ENCODE results near the gene PEMT. TPM values are rescaled to one million over a fixed set of nuclear protein-coding genes. Genes with fewer than 3 reads are reported as not detected.

The PEMT gene
- total and polyA plus RNA-seq, 2 experiments from 2014 or later = 54.8 to 55.2 TPM

DNA sequence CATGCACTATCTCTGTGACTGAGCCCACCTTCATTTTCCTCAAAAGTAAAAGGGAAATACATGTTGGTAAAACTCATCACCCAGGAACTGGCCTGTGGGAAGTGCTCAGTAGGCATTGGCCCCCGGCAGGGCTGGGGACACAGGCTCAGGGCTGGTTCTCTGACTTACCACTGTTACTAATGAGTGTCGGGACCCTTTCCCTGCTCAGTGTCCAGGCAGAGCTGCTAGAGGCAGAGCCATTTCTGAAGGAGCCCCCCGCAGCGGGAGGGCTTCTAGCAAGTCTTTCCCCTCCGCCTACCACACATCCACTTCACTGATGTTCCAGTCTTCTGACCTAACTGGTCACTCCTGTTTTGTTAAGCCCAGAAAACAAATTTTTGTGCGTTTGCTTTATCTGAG lies 1.7 kb upstream of the PEMT start:
- H2AFZ ChIP-seq = no peak overlapping the region
- H3K4me3 Mint-ChIP-seq = peak overlapping the region; percentile 94
- TF ChIP-seq REST (IDR thresholded peaks at IDR 0.05; ENCODE audit: unreplicated experiment) (no peak), STAT1 (IDR thresholded peaks at IDR 0.05; ENCODE audit: unreplicated experiment) (no peak), ZNF462 (CRISPR knock-in tag; IDR thresholded peaks at IDR 0.05) (no peak), CTCF (conservative IDR thresholded peaks at IDR 0.05; ENCODE audit: low read depth in 2 of 2) (no peak), CREB1 (CRISPR knock-in tag; IDR thresholded peaks at IDR 0.05; ENCODE audit: low read depth) (no peak), ZNF114 (CRISPR knock-in tag; IDR thresholded peaks at IDR 0.05) (no peak), POLR2AphosphoS5 (IDR thresholded peaks at IDR 0.05; ENCODE audit: low read depth) (no peak), ETS1 (IDR thresholded peaks at IDR 0.05) (no peak), EZH2phosphoT487 (IDR thresholded peaks at IDR 0.05; ENCODE audit: unreplicated experiment) (no peak), EZH2 (IDR thresholded peaks at IDR 0.05; ENCODE audit: low read depth, unreplicated experiment) (no peak), NANOG (IDR thresholded peaks at IDR 0.05; ENCODE audit: borderline replicate concordance) (no peak), ZNF331 (CRISPR knock-in tag; IDR thresholded peaks at IDR 0.05; ENCODE audit: low read depth) (no peak)
- H3K9me3 Mint-ChIP-seq = no peaks in the 10 kb centered on the region
- H3K27me3 Mint-ChIP-seq (ENCODE audit: insufficient read depth, low read depth, poor library complexity) = peaks cover 16% of the 10 kb centered on the region
- H3K4me3 ChIP-seq = no peak overlapping the region
- H3K27ac ChIP-seq (ENCODE audit: low read depth) = no peak overlapping the region
- H3K79me2 ChIP-seq (replicated peaks; ENCODE audit: insufficient read depth) = peaks cover 30% of the 10 kb centered on the region
- H4K20me1 ChIP-seq (replicated peaks; ENCODE audit: insufficient read depth) = no peaks in the 10 kb centered on the region
- ATAC-seq (no peak), DNase-seq (ENCODE audit: low spot score) (no peak)
- no peaks in the 10 kb centered on the region for H3K9me2 ChIP-seq (ENCODE audit: insufficient read depth)
- no peaks in the 10 kb centered on the region for H3F3A ChIP-seq (replicated peaks; ENCODE audit: low read depth)
- H3K27ac Mint-ChIP-seq = no peak overlapping the region
- H3K4me1 ChIP-seq (ENCODE audit: insufficient read depth) = peaks cover 7% of the 10 kb centered on the region; the same call in 1 of the 2 replicates
- no peaks in the 10 kb centered on the region for H3K36me3 Mint-ChIP-seq (ENCODE audit: low read depth)
- H3K36me3 ChIP-seq (ENCODE audit: insufficient read depth) = no peaks in the 10 kb centered on the region
- H3K27me3 ChIP-seq (ENCODE audit: insufficient read depth) = no peaks in the 10 kb centered on the region
- peaks cover 14% of the 10 kb centered on the region for H3K4me1 Mint-ChIP-seq
- H3K4me2 ChIP-seq = peak overlapping the region; percentile 85
